Right lobe of liver (tissue), 6 donors: Measurements from ENCODE around the gene CLEC4M. TPM values are rescaled to one million over a fixed set of nuclear protein-coding genes. Genes with fewer than 3 reads are reported as not detected.

Source experiments
- ATAC-seq, 4 donors: fragments of 200-7000 bp; cut with Tn5 transposase; one replicate each; pipeline ENCODE4 v1.9.1; 2020; ENCODE audit warnings: mild to moderate bottlenecking in 4 of 4, moderate library complexity in 4 of 4
- DNase-seq, 3 donors: peaks; one replicate each; pipeline ENCODE4 v3.0.0-alpha.2; 2020
- H3K27ac ChIP-seq, 3 donors: fragments of 200-600 bp; one replicate each; pipeline ENCODE4 v1.8.0; 2022
- H3K27me3 ChIP-seq, 2 donors: fragments of 200-600 bp; one replicate each; pipeline ENCODE4 v1.8.0; 2022
- H3K36me3 ChIP-seq, 4 donors: fragments of 200-600 bp; sonication (generic) in 1 of 4; one replicate each; pipeline versions ENCODE4 v1.5.1 to v1.8.0; 2017 to 2022; ENCODE audit warnings: control low read depth in 1 of 4
- H3K4me1 ChIP-seq, 4 donors: fragments of 200-600 bp; sonication (generic) in 1 of 4; one replicate each; pipeline versions ENCODE4 v1.5.1 to v1.8.0; 2017 to 2022; ENCODE audit warnings: control low read depth in 1 of 4
- H3K4me3 ChIP-seq, 3 donors: fragments of 200-600 bp; one replicate each; pipeline ENCODE4 v1.8.0; 2022
- H3K9me3 ChIP-seq, 4 donors: fragments of 200-600 bp; sonication (generic) in 1 of 4; one replicate each; pipeline versions ENCODE4 v1.5.1 to v1.8.0; 2017 to 2022; ENCODE audit warnings: control low read depth in 1 of 4
- POLR2A ChIP-seq: fragments of 450-650 bp; IDR thresholded peaks from one replicate; pipeline ENCODE4 v1.6.1; 2017; ENCODE audit warnings: antibody characterized with exemption, mild to moderate bottlenecking
- WGBS: methylation state at CpG from one replicate; pipeline ENCODE4 v1.1.6; 2018; ENCODE audit warnings: low coverage, low lambda C conversion rate; ENCODE audit not compliant: insufficient coverage; ENCODE audit errors: missing lambda C conversion rate; 5-methylcytosine and 5-hydroxymethylcytosine counted together
- intact Hi-C, 2 donors: fragments of 100-400 bp; cut with DNase I; formaldehyde crosslinking; loops; one replicate each; pipeline versions ENCODE4 v1.11.2 to v1.14.1; 2022
- total RNA-seq, 6 experiments: library from RNA; depleted of rRNA in 2 of 6; stranded (reverse); fragments of >200 nt in 2 of 6; fragmentation: NEBNext Ultra II Directional in 3 of 6; extraction: Animal tissue kit (Norgen Biotek cat#: 25700) in 3 of 6; gene quantifications; one replicate each; pipeline versions ENCODE4 v1.1.0 to v1.2.4, GENCODE V29; 2016 to 2023
- TF ChIP-seq, protein P1 (sequence below), 4 donors: fragments of 200-600 bp in 3 of 4; fragments of 450-650 bp in 1 of 4; IDR thresholded peaks; one replicate each; pipeline versions ENCODE4 v1.5.1 to v1.8.0; 2016 to 2022; ENCODE audit warnings: antibody characterized with exemption in 4 of 4, mild to moderate bottlenecking in 2 of 4
- donor health status: DM: no; HTN: yes; CAD: no.
- donor health status: DM: no; HTN: no; CAD: no.
- donor health status: DM: no; HTN: no; CAD: no.
- donor health status: DM: no; HTN: yes; CAD: no.
- donor health status: DM: no; HTN: yes; CAD: no.

CLEC4M gene
- total RNA-seq, 6 experiments from 2014 or later: 12.8 to 64.8 (median 20.8) TPM

DNA sequence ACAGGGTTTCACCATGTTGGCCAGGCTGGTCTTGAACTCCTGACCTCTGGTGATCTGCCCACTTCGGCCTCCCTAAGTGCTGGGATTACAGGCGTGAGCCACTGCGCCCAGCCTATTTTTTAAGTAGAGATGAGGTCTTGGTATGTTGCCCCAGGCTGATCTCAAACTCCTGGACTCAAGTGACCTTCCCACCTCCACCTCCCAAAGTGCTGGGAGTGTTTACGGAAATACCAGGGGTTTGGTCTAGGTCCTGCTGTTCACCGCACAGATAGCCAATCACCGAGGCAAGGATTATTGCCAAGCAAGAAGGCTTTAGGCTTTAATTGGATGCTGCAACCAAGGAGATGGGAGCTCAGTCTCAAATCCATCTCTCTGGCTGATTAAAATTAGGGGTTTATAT is 42.7 kb upstream of the CLEC4M start:
- TF ChIP-seq POLR2A: no peak
- TF ChIP-seq, protein P1, sequence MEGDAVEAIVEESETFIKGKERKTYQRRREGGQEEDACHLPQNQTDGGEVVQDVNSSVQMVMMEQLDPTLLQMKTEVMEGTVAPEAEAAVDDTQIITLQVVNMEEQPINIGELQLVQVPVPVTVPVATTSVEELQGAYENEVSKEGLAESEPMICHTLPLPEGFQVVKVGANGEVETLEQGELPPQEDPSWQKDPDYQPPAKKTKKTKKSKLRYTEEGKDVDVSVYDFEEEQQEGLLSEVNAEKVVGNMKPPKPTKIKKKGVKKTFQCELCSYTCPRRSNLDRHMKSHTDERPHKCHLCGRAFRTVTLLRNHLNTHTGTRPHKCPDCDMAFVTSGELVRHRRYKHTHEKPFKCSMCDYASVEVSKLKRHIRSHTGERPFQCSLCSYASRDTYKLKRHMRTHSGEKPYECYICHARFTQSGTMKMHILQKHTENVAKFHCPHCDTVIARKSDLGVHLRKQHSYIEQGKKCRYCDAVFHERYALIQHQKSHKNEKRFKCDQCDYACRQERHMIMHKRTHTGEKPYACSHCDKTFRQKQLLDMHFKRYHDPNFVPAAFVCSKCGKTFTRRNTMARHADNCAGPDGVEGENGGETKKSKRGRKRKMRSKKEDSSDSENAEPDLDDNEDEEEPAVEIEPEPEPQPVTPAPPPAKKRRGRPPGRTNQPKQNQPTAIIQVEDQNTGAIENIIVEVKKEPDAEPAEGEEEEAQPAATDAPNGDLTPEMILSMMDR (IDR thresholded peaks at IDR 0.05): no peak
- Histone ChIP-seq H3K9me3 (no peaks in the 10 kb centered on the region), H3K4me3 (no peak overlapping the region), H3K27me3 (no peaks in the 10 kb centered on the region), H3K27ac (no peak overlapping the region), H3K4me1 (no peaks in the 10 kb centered on the region), H3K36me3 (no peaks in the 10 kb centered on the region)
- DNase-seq: no peak
- ATAC-seq: no peak
- WGBS: 68% methylated on average over 5 of the region's 6 CpGs
- intact Hi-C loops: no loop called here

DNA sequence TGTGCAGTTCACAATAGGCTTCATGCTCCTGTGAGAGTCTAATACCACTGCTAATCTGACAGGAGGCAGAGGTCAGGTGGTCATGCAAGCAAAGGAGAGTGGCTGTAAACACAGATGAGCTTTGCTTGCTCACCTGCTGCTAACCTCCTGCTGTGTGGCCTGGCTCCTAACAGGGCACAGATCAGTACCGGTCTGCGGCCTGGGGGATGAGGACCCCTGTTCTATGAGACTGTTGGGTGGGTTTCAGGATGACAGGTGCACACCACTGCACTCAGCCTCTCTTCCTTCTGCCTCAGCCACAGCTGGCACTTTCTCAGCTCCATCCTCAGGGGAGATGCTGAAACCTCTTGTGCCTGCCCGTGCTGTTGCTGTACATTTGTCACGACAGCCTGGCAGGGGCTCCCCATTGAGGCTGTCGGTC is 40.8 kb upstream of the CLEC4M start:
- H3K36me3 ChIP-seq: no peaks in the 10 kb centered on the region
- WGBS: 47% methylated on average over 2 of the region's 5 CpGs
- H3K9me3 ChIP-seq: no peaks in the 10 kb centered on the region
- ATAC-seq (no peak), DNase-seq (no peak)
- H3K4me1 ChIP-seq: no peaks in the 10 kb centered on the region
- TF ChIP-seq, protein P1 (IDR thresholded peaks at IDR 0.05): no peak
- TF ChIP-seq POLR2A: no peak
- no peak overlapping the region for H3K27ac ChIP-seq
- no peaks in the 10 kb centered on the region for H3K27me3 ChIP-seq
- intact Hi-C loops: no loop called here
- no peak overlapping the region for H3K4me3 ChIP-seq

DNA sequence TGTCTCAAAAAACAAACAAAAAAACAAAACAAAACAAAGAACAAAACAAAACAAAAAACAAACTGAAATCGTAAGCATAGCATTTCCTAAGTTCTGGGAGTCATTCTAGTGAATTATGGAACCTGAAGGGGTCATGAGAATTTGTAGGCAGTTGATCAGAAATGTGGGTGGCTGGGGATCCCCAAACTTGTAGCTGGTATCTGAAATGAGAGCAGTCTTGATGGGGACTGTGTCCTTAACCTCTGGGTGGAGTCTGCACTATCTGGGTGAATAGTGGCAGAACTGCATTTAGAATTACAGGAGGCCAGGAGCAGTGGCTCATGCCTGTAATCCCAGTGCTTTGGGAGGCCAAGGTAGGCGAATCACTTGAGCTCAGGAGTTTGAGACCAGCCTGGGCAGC is 37.3 kb upstream of the CLEC4M start:
- intact Hi-C loops: no loop called here
- 53% methylated on average over 1 of the region's 2 CpGs for WGBS
- Histone ChIP-seq H3K9me3 (no peaks in the 10 kb centered on the region), H3K27ac (no peak overlapping the region), H3K4me3 (no peak overlapping the region), H3K27me3 (no peaks in the 10 kb centered on the region), H3K36me3 (no peaks in the 10 kb centered on the region), H3K4me1 (no peaks in the 10 kb centered on the region)
- TF ChIP-seq POLR2A: no peak
- no peak for ATAC-seq
- no peak for DNase-seq

GRCh38 chr19:7729211-7729610 is 33.8 kb upstream of the CLEC4M start:
- ATAC-seq (peak in 3 of 4 donors; percentile 4 to 28 (median 25)), DNase-seq (peak in 1 of 3 donors; percentile 49)
- Histone ChIP-seq H3K36me3 (no peaks in the 10 kb centered on the region), H3K27ac (no peak overlapping the region), H3K4me1 (no peaks in the 10 kb centered on the region), H3K27me3 (no peaks in the 10 kb centered on the region), H3K9me3 (no peaks in the 10 kb centered on the region), H3K4me3 (no peak overlapping the region)
- intact Hi-C loops: no loop called here
- WGBS: 20% methylated on average over 12 of the region's 16 CpGs
- no peak for TF ChIP-seq POLR2A
- TF ChIP-seq, protein P1 (IDR thresholded peaks at IDR 0.05): no peak

DNA sequence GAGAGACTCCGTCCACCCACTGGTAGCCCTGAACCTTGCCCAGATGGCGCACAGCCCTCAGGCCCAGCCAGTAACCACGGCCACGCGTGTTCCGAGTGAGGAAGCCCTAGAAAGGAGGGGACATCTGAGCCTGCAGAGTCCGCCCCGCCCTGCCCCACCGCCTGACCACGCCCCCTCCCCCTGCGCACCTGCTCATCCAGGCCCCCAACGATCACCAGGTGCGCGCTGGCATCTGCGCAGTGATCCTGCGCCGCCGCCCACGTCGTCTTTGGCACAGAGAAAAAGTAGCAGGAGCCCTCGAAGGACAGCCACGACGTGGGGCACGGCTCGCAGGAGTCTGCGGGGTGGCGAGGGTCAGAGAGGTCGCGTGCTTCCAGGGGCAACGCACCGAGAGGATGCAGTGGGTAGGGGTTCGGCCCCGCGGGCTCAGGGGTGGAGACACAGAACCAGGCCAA is 33.2 kb upstream of the CLEC4M start:
- Histone ChIP-seq H3K27me3 (no peaks in the 10 kb centered on the region), H3K9me3 (no peaks in the 10 kb centered on the region), H3K36me3 (no peaks in the 10 kb centered on the region), H3K27ac (no peak overlapping the region), H3K4me3 (peak overlapping the region in 2 of 3 donors; percentile 9 to 16), H3K4me1 (no peaks in the 10 kb centered on the region)
- no peak for ATAC-seq
- TF ChIP-seq POLR2A: no peak
- TF ChIP-seq, protein P1 (IDR thresholded peaks at IDR 0.05): no peak
- intact Hi-C loops: no loop called here
- WGBS: 11% methylated on average over 5 of the region's 34 CpGs
- peak in 1 of 3 donors; percentile 51 for DNase-seq
